Endothelial cell of umbilical vein (primary cell): Measurements from ENCODE around the gene RANBP3. TPM values are rescaled to one million over a fixed set of nuclear protein-coding genes. Genes with fewer than 3 reads are reported as not detected.

Experiments
- BruUV-seq: library from RNA; stranded (reverse); fragments of 400-500 nt; replicated peaks from 2 replicates; lab custom pipeline; 2021; lab: Mats Ljungman, UMichigan
- CTCF ChIA-PET: fragments of 300-600, 350-600 bp; sonication (Branson Sonifier 250); formaldehyde crosslinking; loops from one replicate; lab custom pipeline; 2021; ENCODE audit warnings: antibody characterized with exemption, inconsistent platforms; lab: Charles Lee
- POLR2A ChIA-PET: fragments of 300-600, 350-600 bp; sonication (Branson Sonifier 250); formaldehyde crosslinking; loops from one replicate; lab custom pipeline; 2021; ENCODE audit warnings: antibody characterized with exemption, inconsistent platforms; lab: Charles Lee
- DNase-seq: peaks from one replicate; pipeline ENCODE4 v3.0.0-alpha.2; 2011; ENCODE audit warnings: low read depth, low spot score
- FAIRE-seq: peaks from 2 replicates; lab custom pipeline; 2011; peaks lifted over from hg19 to GRCh38; lab: Jason Lieb, UNC
- H2AFZ ChIP-seq: 2 replicates; pipeline ENCODE4 v1.6.0; 2012; ENCODE audit warnings: low read depth, low read length, control low read depth, inconsistent platforms
- H3K27ac ChIP-seq: 2 replicates; pipeline ENCODE4 v1.5.1; 2011; ENCODE audit warnings: low read depth, mild to moderate bottlenecking, control low read depth, low read length, moderate library complexity; ENCODE audit not compliant: insufficient read depth
- H3K27me3 ChIP-seq, 2 experiments: 2 replicates each; pipeline versions ENCODE4 v1.6.0 to v1.6.1; 2011; ENCODE audit warnings: low read length in 2 of 2, mixed read lengths in 1 of 2; ENCODE audit not compliant: control insufficient read depth in 2 of 2, insufficient read depth in 2 of 2
- H3K36me3 ChIP-seq, 2 experiments: 2 replicates in 1 of 2; 3 replicates in 1 of 2; pipeline ENCODE4 v1.5.1; 2011; ENCODE audit warnings: low read length in 2 of 2, mild to moderate bottlenecking in 1 of 2, moderate library complexity in 1 of 2; ENCODE audit not compliant: control insufficient read depth in 2 of 2, insufficient read depth in 2 of 2; ENCODE audit errors: extremely low read depth in 1 of 2
- H3K4me1 ChIP-seq: 3 replicates; pipeline ENCODE4 v1.5.1; 2011; ENCODE audit warnings: mild to moderate bottlenecking, low read length; ENCODE audit not compliant: control insufficient read depth, insufficient read depth; ENCODE audit errors: extremely low read depth
- H3K4me2 ChIP-seq: 2 replicates; pipeline ENCODE4 v1.6.1; 2011; ENCODE audit warnings: low read length, control low read depth, mixed read lengths; ENCODE audit not compliant: insufficient read depth
- H3K4me3 ChIP-seq, 3 experiments: fragments of 200-600 bp in 1 of 3; sonication (generic), shearing (Covaris generic) in 1 of 3; replicated peaks in 1 of 3; 2 replicates each; pipeline ENCODE4 v1.5.1; 2011 to 2016; ENCODE audit warnings: control low read depth in 3 of 3, low read length in 3 of 3, mild to moderate bottlenecking in 2 of 3, inconsistent platforms in 1 of 3, low read depth in 1 of 3, moderate library complexity in 1 of 3; ENCODE audit not compliant: insufficient read depth in 1 of 3
- H3K79me2 ChIP-seq: 2 replicates; pipeline ENCODE4 v1.6.0; 2012; ENCODE audit warnings: low read length, inconsistent platforms; ENCODE audit not compliant: control insufficient read depth, insufficient read depth
- H3K9ac ChIP-seq: replicated peaks from 2 replicates; pipeline ENCODE3; 2011; ENCODE audit warnings: low read length, control low read depth; ENCODE audit not compliant: insufficient read depth; ENCODE audit errors: extremely low read depth
- H3K9me1 ChIP-seq: replicated peaks from 3 replicates; pipeline ENCODE4 v1.6.0; 2011; ENCODE audit warnings: mild to moderate bottlenecking, low read length; ENCODE audit not compliant: control insufficient read depth, insufficient read depth; ENCODE audit errors: extremely low read depth
- H3K9me3 ChIP-seq: replicated peaks from 2 replicates; pipeline ENCODE4 v1.5.1; 2012; ENCODE audit warnings: low read length, inconsistent platforms; ENCODE audit not compliant: control insufficient read depth, insufficient read depth
- H4K20me1 ChIP-seq: replicated peaks from 2 replicates; pipeline ENCODE3; 2011; ENCODE audit warnings: mild to moderate bottlenecking, low read length; ENCODE audit not compliant: control insufficient read depth, insufficient read depth; ENCODE audit errors: extremely low read depth
- EZH2 ChIP-seq: IDR thresholded peaks from 2 replicates; pipeline ENCODE4 v1.6.1; 2012; ENCODE audit warnings: borderline replicate concordance, low read depth, mild to moderate bottlenecking, moderate library complexity, low read length, inconsistent platforms; ENCODE audit not compliant: severe bottlenecking
- FOS ChIP-seq: IDR thresholded peaks from 2 replicates; pipeline ENCODE4 v1.6.1; 2011; ENCODE audit warnings: mild to moderate bottlenecking, low read length, moderate library complexity, borderline replicate concordance; ENCODE audit not compliant: insufficient read depth
- GATA2 ChIP-seq: IDR thresholded peaks from 2 replicates; pipeline ENCODE4 v1.7.0; 2011; ENCODE audit warnings: low read depth, mild to moderate bottlenecking, moderate library complexity, mixed read lengths, low read length; ENCODE audit not compliant: insufficient read length, insufficient read depth
- JUN ChIP-seq: IDR thresholded peaks from 2 replicates; pipeline ENCODE4 v1.6.1; 2011; ENCODE audit warnings: borderline replicate concordance, low read depth; ENCODE audit not compliant: insufficient read length, insufficient read depth
- MAX ChIP-seq: IDR thresholded peaks from 2 replicates; pipeline ENCODE4 v1.6.1; 2011; ENCODE audit not compliant: insufficient read depth, insufficient read length
- MYC ChIP-seq: IDR thresholded peaks from one replicate; pipeline ENCODE4 v1.6.1; 2011; ENCODE audit warnings: mild to moderate bottlenecking, low read depth, low read length
- POLR2A ChIP-seq: IDR thresholded peaks from 2 replicates; pipeline ENCODE4 v1.6.1; 2012; ENCODE audit warnings: low read depth, mild to moderate bottlenecking, control low read depth, low read length
- POLR2AphosphoS5 ChIP-seq: IDR thresholded peaks from 2 replicates; pipeline ENCODE4 v1.6.1; 2012; ENCODE audit warnings: low read depth, mild to moderate bottlenecking, control low read depth, low read length, moderate library complexity; ENCODE audit not compliant: insufficient read depth
- dilution Hi-C: fragments of 300-500 bp; cut with MboI; formaldehyde crosslinking; loops from one replicate; pipeline ENCODE4 v1.15.0; 2019; ENCODE audit warnings: low sequenced_read_pairs; ENCODE audit not compliant: extremely low pct_ligation_motif_present
- intact Hi-C: fragments of 100-400 bp; cut with micrococcal nuclease; formaldehyde crosslinking; loops from one replicate; pipeline ENCODE4 v1.10.0; 2022
- polyA plus RNA-seq, 4 experiments: library from polyadenylated mRNA; depleted of rRNA in 3 of 4; stranded (reverse) in 3 of 4; unstranded in 1 of 4; fragments of >200 nt; gene quantifications; 2 replicates each; pipeline versions ENCODE4 v1.2.1 to v1.2.3, GENCODE V29; 2011 to 2012; ENCODE audit warnings: missing spikeins in 1 of 4
- total RNA-seq: library from RNA; stranded (reverse); gene quantifications from 2 replicates; pipeline ENCODE4 v1.2.3, GENCODE V29; 2021
- TF ChIP-seq, protein P1 (sequence below), 2 donors: IDR thresholded peaks; 1 replicate in 1 of 2; 2 replicates in 1 of 2; pipeline ENCODE4 v1.5.1; 2011; ENCODE audit warnings: low read length in 2 of 2, mild to moderate bottlenecking in 2 of 2, moderate library complexity in 2 of 2, control low read depth in 1 of 2, inconsistent platforms in 1 of 2, low read depth in 1 of 2; ENCODE audit not compliant: insufficient read depth in 1 of 2; ENCODE audit errors: extremely low read depth in 1 of 2

Gene RANBP3
- total and polyA plus RNA-seq, 2 donors (not counting 3 experiments of a cell fraction or from before 2014, with no cell fraction given), result 72.3 to 85.3 TPM

GRCh38 chr19:5893296-5893903 is 84.5 kb downstream of the RANBP3 start:
- H3K9me1 ChIP-seq, result no peaks in the 10 kb centered on the region
- peaks cover 4% of the 10 kb centered on the region for H3K79me2 ChIP-seq
- no peaks in the 10 kb centered on the region for H4K20me1 ChIP-seq
- no peak overlapping the region for H3K9ac ChIP-seq
- no peak overlapping the region for H3K27ac ChIP-seq
- H3K4me2 ChIP-seq, result no peak overlapping the region
- no peaks in the 10 kb centered on the region for H3K9me3 ChIP-seq
- CTCF ChIA-PET, result interaction anchor here (1.0 to 5.0 kb wide), 3 partner anchors 65 to 129 kb away, joined by 7 to 76 read pairs (median 7); partner anchors contain the start of gene NRTN
- peaks cover 0 to 12% of the 10 kb centered on the region in 2 experiments for H3K36me3 ChIP-seq
- no peak overlapping the region for H2AFZ ChIP-seq
- POLR2A ChIA-PET, result no interaction called here
- DNase-seq, result no peak
- dilution Hi-C loops, result no loop called here
- no peak for FAIRE-seq
- intact Hi-C loops, result no loop called here
- H3K4me3 ChIP-seq, result no peak overlapping the region
- no peak for TF ChIP-seq EZH2
- TF ChIP-seq, protein P1, sequence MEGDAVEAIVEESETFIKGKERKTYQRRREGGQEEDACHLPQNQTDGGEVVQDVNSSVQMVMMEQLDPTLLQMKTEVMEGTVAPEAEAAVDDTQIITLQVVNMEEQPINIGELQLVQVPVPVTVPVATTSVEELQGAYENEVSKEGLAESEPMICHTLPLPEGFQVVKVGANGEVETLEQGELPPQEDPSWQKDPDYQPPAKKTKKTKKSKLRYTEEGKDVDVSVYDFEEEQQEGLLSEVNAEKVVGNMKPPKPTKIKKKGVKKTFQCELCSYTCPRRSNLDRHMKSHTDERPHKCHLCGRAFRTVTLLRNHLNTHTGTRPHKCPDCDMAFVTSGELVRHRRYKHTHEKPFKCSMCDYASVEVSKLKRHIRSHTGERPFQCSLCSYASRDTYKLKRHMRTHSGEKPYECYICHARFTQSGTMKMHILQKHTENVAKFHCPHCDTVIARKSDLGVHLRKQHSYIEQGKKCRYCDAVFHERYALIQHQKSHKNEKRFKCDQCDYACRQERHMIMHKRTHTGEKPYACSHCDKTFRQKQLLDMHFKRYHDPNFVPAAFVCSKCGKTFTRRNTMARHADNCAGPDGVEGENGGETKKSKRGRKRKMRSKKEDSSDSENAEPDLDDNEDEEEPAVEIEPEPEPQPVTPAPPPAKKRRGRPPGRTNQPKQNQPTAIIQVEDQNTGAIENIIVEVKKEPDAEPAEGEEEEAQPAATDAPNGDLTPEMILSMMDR (IDR thresholded peaks at IDR 0.05; ENCODE audit: extremely low read depth in 1 of 2, insufficient read depth in 1 of 2, low read depth in 1 of 2, low read length in 2 of 2), result no peak
- TF ChIP-seq POLR2A, result no peak
- TF ChIP-seq JUN, result no peak
- TF ChIP-seq MAX, result no peak
- no peak for TF ChIP-seq FOS
- TF ChIP-seq GATA2, result no peak
- no peak for TF ChIP-seq POLR2AphosphoS5
- TF ChIP-seq MYC, result no peak
- H3K4me1 ChIP-seq, result peaks cover 19% of the 10 kb centered on the region
- H3K27me3 ChIP-seq, result no peaks in the 10 kb centered on the region
- no TSS peak for BruUV-seq
